Thyroid gland (tissue), 4 donors: Measurements from ENCODE around the gene PANK1. TPM values are rescaled to one million over a fixed set of nuclear protein-coding genes. Genes with fewer than 3 reads are reported as not detected.

Experiments
- DNase-seq, 2 donors: peaks; one replicate each; pipeline ENCODE4 v3.0.0-alpha.2; 2019
- H3K27ac ChIP-seq, 3 donors: fragments of 200-600 bp; sonication (generic); 1 replicate in 2 of 3; 2 replicates in 1 of 3; pipeline ENCODE4 v1.5.1; 2016 to 2019; ENCODE audit warnings: mild to moderate bottlenecking in 1 of 3, moderate library complexity in 1 of 3
- H3K27me3 ChIP-seq: fragments of 200-600 bp; sonication (generic); one replicate; pipeline ENCODE4 v1.5.1; 2019
- H3K36me3 ChIP-seq, 2 donors: fragments of 200-600 bp; sonication (generic); one replicate each; pipeline ENCODE4 v1.5.1; 2016 to 2019
- H3K4me1 ChIP-seq, 2 donors: fragments of 200-600 bp; sonication (generic); one replicate each; pipeline ENCODE4 v1.5.1; 2017 to 2019
- H3K4me3 ChIP-seq, 3 donors: fragments of 200-600 bp; sonication (generic); replicated peaks in 1 of 3; 1 replicate in 2 of 3; 2 replicates in 1 of 3; pipeline ENCODE4 v1.5.1; 2016; ENCODE audit warnings: mild to moderate bottlenecking in 1 of 3
- H3K9me3 ChIP-seq: fragments of 200-600 bp; sonication (generic); one replicate; pipeline ENCODE4 v1.5.1; 2017
- CTCF ChIP-seq, 6 experiments: fragments of 200-600 bp in 3 of 6; fragments of 450-650 bp in 3 of 6; sonication (generic) in 3 of 6; IDR thresholded peaks; one replicate each; pipeline ENCODE4 v1.5.1; 2016 to 2019; ENCODE audit warnings: antibody characterized with exemption in 6 of 6, mild to moderate bottlenecking in 2 of 6, inconsistent platforms in 1 of 6, moderate library complexity in 1 of 6
- POLR2A ChIP-seq, 2 donors: fragments of 450-650 bp; IDR thresholded peaks; one replicate each; pipeline ENCODE4 v1.6.1; 2017; ENCODE audit warnings: antibody characterized with exemption in 2 of 2, mild to moderate bottlenecking in 2 of 2, moderate library complexity in 1 of 2
- WGBS, 2 donors: methylation state at CpG; one replicate each; pipeline ENCODE4 v1.1.5; 2017; 5-methylcytosine and 5-hydroxymethylcytosine counted together
- intact Hi-C: fragments of 100-400 bp; cut with DNase I; formaldehyde crosslinking; loops from one replicate; pipeline ENCODE4 v1.15.1; 2023
- total RNA-seq, 4 donors: library from RNA; depleted of rRNA; stranded (reverse); fragments of >200 nt; gene quantifications; one replicate each; pipeline ENCODE4 v1.2.3, GENCODE V29; 2016

The PANK1 gene
- total RNA-seq, 4 donors from 2014 or later: 20.6 to 40.6 (median 26.9) TPM

- TF ChIP-seq CTCF (IDR thresholded peaks at IDR 0.05) (no peak), POLR2A (IDR thresholded peaks at IDR 0.05) (no peak)
- 32 to 34% methylated on average over 1 of the region's 1 CpG for WGBS, 2 donors
- Histone ChIP-seq H3K27ac (no peak overlapping the region), H3K36me3 (peaks cover 4 to 6% of the 10 kb centered on the region in 2 donors), H3K4me1 (peaks cover 10 to 12% of the 10 kb centered on the region in 2 donors), H3K27me3 (no peaks in the 10 kb centered on the region), H3K4me3 (no peak overlapping the region), H3K9me3 (no peaks in the 10 kb centered on the region)
- intact Hi-C loops: no loop called here
- no peak for DNase-seq
These were observed 29.2 kb downstream of the PANK1 start for GRCh38 chr10:89615824-89616223.

GRCh38 chr10:89615112-89615511, 29.9 kb downstream of the PANK1 start:
- H3K36me3 ChIP-seq: peaks cover 4 to 6% of the 10 kb centered on the region in 2 donors
- H3K4me3 ChIP-seq: no peak overlapping the region
- no peaks in the 10 kb centered on the region for H3K27me3 ChIP-seq
- intact Hi-C loops: no loop called here
- peaks cover 10 to 12% of the 10 kb centered on the region in 2 donors for H3K4me1 ChIP-seq
- no peak for DNase-seq
- H3K27ac ChIP-seq: no peak overlapping the region
- no peak for TF ChIP-seq CTCF (IDR thresholded peaks at IDR 0.05)
- no peak for TF ChIP-seq POLR2A (IDR thresholded peaks at IDR 0.05)
- H3K9me3 ChIP-seq: no peaks in the 10 kb centered on the region
- 95 to 97% methylated on average over 3 of the region's 3 CpGs for WGBS, 2 donors

GRCh38 chr10:89613582-89613981, 31.5 kb downstream of the PANK1 start:
- no peak overlapping the region for H3K4me3 ChIP-seq
- H3K36me3 ChIP-seq: peaks cover 4 to 6% of the 10 kb centered on the region in 2 donors
- no peak for TF ChIP-seq POLR2A (IDR thresholded peaks at IDR 0.05)
- H3K27me3 ChIP-seq: no peaks in the 10 kb centered on the region
- intact Hi-C loops: no loop called here
- H3K27ac ChIP-seq: no peak overlapping the region
- WGBS, 2 donors: 59 to 70% methylated on average over 3 of the region's 3 CpGs
- no peaks in the 10 kb centered on the region for H3K9me3 ChIP-seq
- peaks cover 10 to 12% of the 10 kb centered on the region in 2 donors for H3K4me1 ChIP-seq
- DNase-seq: no peak

- no peak overlapping the region for H3K27ac ChIP-seq
- H3K4me1 ChIP-seq: peaks cover 10 to 12% of the 10 kb centered on the region in 2 donors
- H3K4me3 ChIP-seq: no peak overlapping the region
- TF ChIP-seq POLR2A (IDR thresholded peaks at IDR 0.05): no peak
- no peak for TF ChIP-seq CTCF (IDR thresholded peaks at IDR 0.05)
- peaks cover 4 to 6% of the 10 kb centered on the region in 2 donors for H3K36me3 ChIP-seq
- no peak for DNase-seq
- 96% methylated on average over 4 of the region's 4 CpGs for WGBS, 2 donors
- H3K9me3 ChIP-seq: no peaks in the 10 kb centered on the region
- no peaks in the 10 kb centered on the region for H3K27me3 ChIP-seq
- intact Hi-C loops: no loop called here
These were observed 33.8 kb downstream of the PANK1 start for GRCh38 chr10:89611282-89611681.

GRCh38 chr10:89609833-89610346, 35.2 kb downstream of the PANK1 start:
- Histone ChIP-seq H3K27me3 (no peaks in the 10 kb centered on the region), H3K9me3 (no peaks in the 10 kb centered on the region), H3K27ac (no peak overlapping the region), H3K36me3 (peaks cover 4 to 6% of the 10 kb centered on the region in 2 donors), H3K4me1 (peaks cover 7 to 10% of the 10 kb centered on the region in 2 donors), H3K4me3 (no peak overlapping the region)
- TF ChIP-seq CTCF (IDR thresholded peaks at IDR 0.05) (no peak), POLR2A (IDR thresholded peaks at IDR 0.05) (no peak)
- intact Hi-C loops: no loop called here
- no peak for DNase-seq
- 4 to 96% methylated on average over 2 of the region's 2 CpGs for WGBS, 2 donors
